Occipital lobe (tissue), 2 donors: ENCODE data around the gene KLHDC4. TPM values are rescaled to one million over a fixed set of nuclear protein-coding genes. Genes with fewer than 3 reads are reported as not detected.
A peak's percentile ranks its signal among the peaks of the same experiment; 100 is the strongest.
"Not testable (repeated sequence)": the region's sequence is repeated elsewhere in the genome, so short reads cannot be mapped to it uniquely, and the experiment has no call there.

Source experiments
- DNase-seq: peaks from one replicate; lab custom pipeline; 2025; lab: John Stamatoyannopoulos, UW
- total RNA-seq: library from RNA; depleted of rRNA; stranded (reverse); fragments of >200 nt; gene quantifications from one replicate; pipeline ENCODE4 v1.2.3, GENCODE V29; 2014

The KLHDC4 gene
- total RNA-seq, 1 donor from 2014 or later, result 18.2 TPM

- DNase-seq, result not testable (repeated sequence)
Measured at GRCh38 chr16:87788730-87789436, 23.1 kb upstream of the KLHDC4 start.

- not testable (repeated sequence) for DNase-seq
Measured at GRCh38 chr16:87787451-87788091, 21.8 kb upstream of the KLHDC4 start.

- DNase-seq, result no peak
Measured at GRCh38 chr16:87784812-87785211, 19.0 kb upstream of the KLHDC4 start.

- no peak for DNase-seq
Measured at GRCh38 chr16:87782033-87782432, 16.2 kb upstream of the KLHDC4 start.

GRCh38 chr16:87780385-87780989 is 14.7 kb upstream of the KLHDC4 start:
- DNase-seq, result no peak

GRCh38 chr16:87778830-87779579 is 13.2 kb upstream of the KLHDC4 start:
- peak; percentile 73 for DNase-seq

- no peak for DNase-seq
Measured at GRCh38 chr16:87778476-87778829, 12.7 kb upstream of the KLHDC4 start.

GRCh38 chr16:87773836-87774235 is 8.1 kb upstream of the KLHDC4 start:
- not testable (repeated sequence) for DNase-seq

- not testable (repeated sequence) for DNase-seq
Measured at GRCh38 chr16:87767456-87767855, 1.7 kb upstream of the KLHDC4 start.

GRCh38 chr16:87766485-87766797 is 655 bp upstream of the KLHDC4 start:
- DNase-seq, result no peak

GRCh38 chr16:87765473-87765775 is 362 bp downstream of the KLHDC4 start:
- DNase-seq, result no peak

- DNase-seq, result no peak
Measured at GRCh38 chr16:87764600-87765472, 950 bp downstream of the KLHDC4 start.

- DNase-seq, result no peak
Measured at GRCh38 chr16:87762620-87763019, 3.2 kb downstream of the KLHDC4 start.

GRCh38 chr16:87762071-87762571 is 3.7 kb downstream of the KLHDC4 start:
- no peak for DNase-seq

GRCh38 chr16:87761060-87761459 is 4.7 kb downstream of the KLHDC4 start:
- no peak for DNase-seq

- DNase-seq, result no peak
Measured at GRCh38 chr16:87757841-87758426, 7.9 kb downstream of the KLHDC4 start.

- DNase-seq, result no peak
Measured at GRCh38 chr16:87754535-87754934, 11.3 kb downstream of the KLHDC4 start.

- no peak for DNase-seq
Measured at GRCh38 chr16:87747626-87748414, 18.0 kb downstream of the KLHDC4 start.

- no peak for DNase-seq
Measured at GRCh38 chr16:87746178-87746577, 19.6 kb downstream of the KLHDC4 start.
